OCI-LY3 (cell line): ENCODE results near the gene NMBR.

Experiments used
- H2AFZ ChIP-seq: fragments of 200-600, 300-600 bp; shearing (Covaris generic); 2 replicates; pipeline ENCODE4 v1.6.0; 2014; ENCODE audit warnings: antibody characterized with exemption, low read depth, low read length
- H3K27ac ChIP-seq: fragments of 200-600, 300-600 bp; sonication (generic); 2 replicates; pipeline ENCODE4 v1.5.1; 2014; ENCODE audit warnings: mild to moderate bottlenecking, low read length, moderate library complexity, mixed read lengths
- H3K27me3 ChIP-seq: fragments of 200-600, 300-600 bp; sonication (generic); 2 replicates; pipeline ENCODE4 v1.6.1; 2014; ENCODE audit warnings: low read depth, low read length, mixed read lengths
- H3K36me3 ChIP-seq: fragments of 200-600, 300-600 bp; sonication (generic); replicated peaks from 2 replicates; pipeline ENCODE3; 2014; ENCODE audit warnings: low read depth, low read length, mixed read lengths
- H3K4me1 ChIP-seq: fragments of 300-600, 200-600 bp; sonication (generic); 2 replicates; pipeline ENCODE4 v1.6.1; 2014; ENCODE audit warnings: low read length, mixed read lengths
- H3K4me2 ChIP-seq: fragments of 200-600, 300-600 bp; sonication (generic); 2 replicates; pipeline ENCODE4 v1.6.1; 2014; ENCODE audit warnings: low read length, mixed read lengths
- H3K4me3 ChIP-seq: fragments of 300-600, 200-600 bp; sonication (generic); 2 replicates; pipeline ENCODE4 v1.5.1; 2014; ENCODE audit warnings: antibody characterized with exemption, mild to moderate bottlenecking, low read length, moderate library complexity
- H3K79me2 ChIP-seq: fragments of 300-600, 200-600 bp; shearing (Covaris generic); 2 replicates; pipeline ENCODE4 v1.6.1; 2014; ENCODE audit warnings: mild to moderate bottlenecking, low read length, mixed read lengths
- H3K9ac ChIP-seq: fragments of 300-600, 200-600 bp; shearing (Covaris generic); 2 replicates; pipeline ENCODE4 v1.6.0; 2014; ENCODE audit warnings: mild to moderate bottlenecking, low read length, moderate library complexity
- H3K9me3 ChIP-seq: fragments of 200-600, 300-600 bp; shearing (Covaris generic); 2 replicates; pipeline ENCODE4 v1.6.1; 2014; ENCODE audit warnings: low read length, mixed read lengths; ENCODE audit not compliant: insufficient read depth
- H4K20me1 ChIP-seq: fragments of 200-600, 300-600 bp; sonication (generic); 2 replicates; pipeline ENCODE4 v1.6.1; 2016; ENCODE audit warnings: low read length, mixed read lengths; ENCODE audit not compliant: insufficient read depth
- CTCF ChIP-seq: fragments of 200-600, 300-600 bp; sonication (generic); IDR thresholded peaks from 2 replicates; pipeline ENCODE4 v1.5.1; 2014; ENCODE audit warnings: antibody characterized with exemption, low read length, low read depth
- EZH2phosphoT487 ChIP-seq: fragments of 200-600 bp; shearing (Covaris generic); IDR thresholded peaks from 2 replicates; pipeline ENCODE4 v1.6.1; 2018; ENCODE audit warnings: antibody characterized with exemption, mixed run types, low read depth

The NMBR gene

GRCh38 chr6:142027074-142027473 is 119.8 kb downstream of the NMBR start:
- Histone ChIP-seq H3K36me3 (no peaks in the 10 kb centered on the region), H3K9ac (no peak overlapping the region), H3K27ac (no peak overlapping the region), H3K4me2 (no peak overlapping the region), H3K4me1 (no peaks in the 10 kb centered on the region), H4K20me1 (no peaks in the 10 kb centered on the region), H3K27me3 (no peaks in the 10 kb centered on the region), H3K4me3 (no peak overlapping the region), H3K79me2 (no peaks in the 10 kb centered on the region), H3K9me3 (no peaks in the 10 kb centered on the region), H2AFZ (no peak overlapping the region)
- TF ChIP-seq EZH2phosphoT487 (no peak), CTCF (no peak)

- H3K27me3 ChIP-seq, result no peaks in the 10 kb centered on the region
- H2AFZ ChIP-seq, result no peak overlapping the region
- no peaks in the 10 kb centered on the region for H3K36me3 ChIP-seq
- no peaks in the 10 kb centered on the region for H3K4me1 ChIP-seq
- no peak overlapping the region for H3K4me2 ChIP-seq
- H3K9ac ChIP-seq, result no peak overlapping the region
- no peaks in the 10 kb centered on the region for H3K9me3 ChIP-seq
- H3K4me3 ChIP-seq, result no peak overlapping the region
- H4K20me1 ChIP-seq, result no peaks in the 10 kb centered on the region
- H3K79me2 ChIP-seq, result no peaks in the 10 kb centered on the region
- TF ChIP-seq EZH2phosphoT487 (no peak), CTCF (no peak)
- H3K27ac ChIP-seq, result no peak overlapping the region
Observed at GRCh38 chr6:142026471-142026870, 120.5 kb downstream of the NMBR start.
